HepG2 (cell line): ENCODE measurements around the gene GRAMD1A. TPM values are rescaled to one million over a fixed set of nuclear protein-coding genes. Genes with fewer than 3 reads are reported as not detected.

Source experiments
- ATAD3A ChIP-seq: sonication (generic); formaldehyde crosslinking; IDR thresholded peaks from 2 replicates; pipeline ENCODE4 v1.4.0; 2020; ENCODE audit warnings: missing genetic modification reagents
- MTA3 ChIP-seq: sonication (generic); formaldehyde crosslinking; IDR thresholded peaks from 2 replicates; pipeline ENCODE4 v1.4.0; 2020; ENCODE audit warnings: missing genetic modification reagents
- SNAPC2 ChIP-seq: sonication (generic); formaldehyde crosslinking; IDR thresholded peaks from 2 replicates; pipeline ENCODE4 v1.8.1; 2022; ENCODE audit warnings: mild to moderate bottlenecking, missing genetic modification reagents
- TBX2 ChIP-seq: sonication (generic); formaldehyde crosslinking; IDR thresholded peaks from 2 replicates; pipeline ENCODE4 v1.5.0; 2020; ENCODE audit warnings: missing genetic modification reagents, mild to moderate bottlenecking, borderline replicate concordance
- ZNF335 ChIP-seq: sonication (generic); formaldehyde crosslinking; IDR thresholded peaks from 2 replicates; pipeline ENCODE4 v1.4.0; 2020; ENCODE audit warnings: missing genetic modification reagents
- ZNF432 ChIP-seq: sonication (generic); formaldehyde crosslinking; IDR thresholded peaks from 2 replicates; pipeline ENCODE4 v1.5.0; 2020; ENCODE audit warnings: missing genetic modification reagents, mild to moderate bottlenecking, borderline replicate concordance
- ZNF614 ChIP-seq: IDR thresholded peaks from 2 replicates; pipeline ENCODE4 v1.6.1; 2018; ENCODE audit warnings: missing biosample characterization, missing genetic modification reagents, inconsistent platforms, borderline replicate concordance
- ZNF644 ChIP-seq: IDR thresholded peaks from 2 replicates; pipeline ENCODE4 v1.6.1; 2016; ENCODE audit warnings: low read depth
- ZNF766 ChIP-seq: sonication (generic); formaldehyde crosslinking; IDR thresholded peaks from 2 replicates; pipeline ENCODE4 v1.5.0; 2020; ENCODE audit warnings: missing genetic modification reagents, borderline replicate concordance
- polyA plus RNA-seq, 8 experiments: library from polyadenylated mRNA; depleted of rRNA in 3 of 8; stranded (reverse) in 7 of 8; unstranded in 1 of 8; fragments of >200 nt; fragmentation: Illumina TruSeq in 4 of 8; extraction: Trizol in 4 of 8; gene quantifications; 2 replicates each; pipeline versions ENCODE4 v1.2.1 to v1.2.3, GENCODE V29; 2011 to 2016; ENCODE audit warnings: low read depth in 4 of 8, missing spikeins in 1 of 8, mixed read lengths in 1 of 8; ENCODE audit not compliant: insufficient read depth in 1 of 8
- total RNA-seq, 5 experiments: library from RNA; depleted of rRNA; stranded (reverse); fragments of >200 nt; fragmentation: Illumina TruSeq; extraction: Trizol; gene quantifications; 2 replicates each; pipeline ENCODE4 v1.2.3, GENCODE V29; 2016; ENCODE audit warnings: low read depth in 1 of 5
- TF ChIP-seq, protein P1 (sequence below): IDR thresholded peaks from 2 replicates; pipeline ENCODE4 v1.6.1; 2018; ENCODE audit warnings: missing genetic modification reagents
- TF ChIP-seq, protein P2 (sequence below): sonication (generic); formaldehyde crosslinking; IDR thresholded peaks from 2 replicates; pipeline ENCODE4 v1.4.0; 2020; ENCODE audit warnings: missing genetic modification reagents
- TF ChIP-seq, protein P3 (sequence below): sonication (generic); formaldehyde crosslinking; IDR thresholded peaks from 2 replicates; pipeline ENCODE4 v1.5.1; 2020; ENCODE audit warnings: missing genetic modification reagents, mild to moderate bottlenecking, borderline replicate concordance
- TF ChIP-seq, protein P4 (sequence below): IDR thresholded peaks from 2 replicates; pipeline ENCODE4 v1.6.1; 2016; ENCODE audit warnings: low read depth, borderline replicate concordance
- TF ChIP-seq, protein P5 (sequence below): IDR thresholded peaks from 2 replicates; pipeline ENCODE4 v1.6.1; 2016; ENCODE audit warnings: low read depth
- TF ChIP-seq, protein P6 (sequence below): IDR thresholded peaks from 2 replicates; pipeline ENCODE4 v1.6.1; 2016; ENCODE audit warnings: mild to moderate bottlenecking, missing biosample characterization, missing genetic modification reagents
- TF ChIP-seq, protein P7 (sequence below): sonication (generic); formaldehyde crosslinking; IDR thresholded peaks from 2 replicates; pipeline ENCODE4 v1.9.0; 2021; ENCODE audit warnings: missing genetic modification reagents, mild to moderate bottlenecking, borderline replicate concordance

The GRAMD1A gene
- total and polyA plus RNA-seq, 2 of the 13 experiments (the other 11 are each of a cell fraction or from before 2014, with no cell fraction given), result 14.7 to 181 TPM

DNA sequence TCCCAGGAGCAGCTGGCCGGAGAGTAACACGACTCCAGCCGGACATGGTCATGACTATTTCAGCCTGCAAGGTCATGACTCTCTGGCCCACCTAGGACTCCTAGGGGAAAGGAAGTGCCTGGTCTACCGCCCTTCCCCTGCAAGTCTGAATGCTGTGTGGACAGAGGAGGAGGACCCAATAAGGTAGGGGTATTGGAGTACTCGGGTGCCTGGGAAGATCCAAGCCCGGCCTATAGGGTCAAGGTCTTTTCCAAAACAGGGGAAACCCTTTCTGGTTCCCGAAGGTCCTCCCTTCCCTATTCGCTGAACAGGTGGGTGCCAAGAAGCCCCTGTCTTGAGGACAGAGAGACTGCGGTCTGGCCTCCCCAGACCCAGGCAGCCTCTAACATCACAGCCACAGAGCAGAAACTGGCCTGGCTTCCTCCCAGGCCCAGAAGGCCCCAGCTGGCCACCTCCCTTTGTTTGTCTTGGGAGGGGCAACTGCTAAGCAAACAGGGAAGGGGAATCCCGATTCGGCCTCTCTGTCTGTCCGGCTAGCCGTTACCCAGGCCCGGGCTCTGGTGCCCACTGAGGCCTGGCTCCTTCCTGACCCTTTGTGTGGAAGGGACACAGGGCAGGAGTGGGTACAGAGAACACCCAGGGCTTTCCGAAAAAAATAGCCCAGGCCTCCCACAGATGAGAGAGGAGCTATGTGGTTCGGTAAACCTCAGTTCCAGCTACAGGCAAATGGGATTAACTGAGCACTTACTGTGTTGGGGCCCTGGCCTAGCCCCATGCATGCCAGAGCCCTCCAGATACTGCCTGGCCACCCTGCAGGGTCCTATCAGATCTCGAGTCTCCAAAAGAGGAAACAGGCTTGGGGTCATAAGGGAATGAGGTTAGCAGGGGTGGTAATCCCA is 5.2 kb upstream of the GRAMD1A start (continued):
- no peak for TF ChIP-seq ZNF432
- TF ChIP-seq, protein P1, sequence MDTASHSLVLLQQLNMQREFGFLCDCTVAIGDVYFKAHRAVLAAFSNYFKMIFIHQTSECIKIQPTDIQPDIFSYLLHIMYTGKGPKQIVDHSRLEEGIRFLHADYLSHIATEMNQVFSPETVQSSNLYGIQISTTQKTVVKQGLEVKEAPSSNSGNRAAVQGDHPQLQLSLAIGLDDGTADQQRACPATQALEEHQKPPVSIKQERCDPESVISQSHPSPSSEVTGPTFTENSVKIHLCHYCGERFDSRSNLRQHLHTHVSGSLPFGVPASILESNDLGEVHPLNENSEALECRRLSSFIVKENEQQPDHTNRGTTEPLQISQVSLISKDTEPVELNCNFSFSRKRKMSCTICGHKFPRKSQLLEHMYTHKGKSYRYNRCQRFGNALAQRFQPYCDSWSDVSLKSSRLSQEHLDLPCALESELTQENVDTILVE, result peak; percentile 73; the same call in 1 of the 2 replicates
- TF ChIP-seq TBX2 (CRISPR knock-in tag), result no peak
- peak; percentile 92 for TF ChIP-seq ZNF614 (CRISPR knock-in tag)
- TF ChIP-seq ZNF644, result no peak
- TF ChIP-seq ZNF335 (CRISPR knock-in tag), result peak; percentile 80
- TF ChIP-seq, protein P2, sequence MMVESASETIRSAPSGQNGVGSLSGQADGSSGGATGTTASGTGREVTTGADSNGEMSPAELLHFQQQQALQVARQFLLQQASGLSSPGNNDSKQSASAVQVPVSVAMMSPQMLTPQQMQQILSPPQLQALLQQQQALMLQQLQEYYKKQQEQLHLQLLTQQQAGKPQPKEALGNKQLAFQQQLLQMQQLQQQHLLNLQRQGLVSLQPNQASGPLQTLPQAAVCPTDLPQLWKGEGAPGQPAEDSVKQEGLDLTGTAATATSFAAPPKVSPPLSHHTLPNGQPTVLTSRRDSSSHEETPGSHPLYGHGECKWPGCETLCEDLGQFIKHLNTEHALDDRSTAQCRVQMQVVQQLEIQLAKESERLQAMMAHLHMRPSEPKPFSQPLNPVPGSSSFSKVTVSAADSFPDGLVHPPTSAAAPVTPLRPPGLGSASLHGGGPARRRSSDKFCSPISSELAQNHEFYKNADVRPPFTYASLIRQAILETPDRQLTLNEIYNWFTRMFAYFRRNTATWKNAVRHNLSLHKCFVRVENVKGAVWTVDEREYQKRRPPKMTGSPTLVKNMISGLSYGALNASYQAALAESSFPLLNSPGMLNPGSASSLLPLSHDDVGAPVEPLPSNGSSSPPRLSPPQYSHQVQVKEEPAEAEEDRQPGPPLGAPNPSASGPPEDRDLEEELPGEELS (CRISPR knock-in tag), result peak; percentile 78
- TF ChIP-seq ZNF766 (CRISPR knock-in tag), result 0 out of 2 replicates have a peak, but pooled peaks have one; percentile 25
- TF ChIP-seq, protein P3, sequence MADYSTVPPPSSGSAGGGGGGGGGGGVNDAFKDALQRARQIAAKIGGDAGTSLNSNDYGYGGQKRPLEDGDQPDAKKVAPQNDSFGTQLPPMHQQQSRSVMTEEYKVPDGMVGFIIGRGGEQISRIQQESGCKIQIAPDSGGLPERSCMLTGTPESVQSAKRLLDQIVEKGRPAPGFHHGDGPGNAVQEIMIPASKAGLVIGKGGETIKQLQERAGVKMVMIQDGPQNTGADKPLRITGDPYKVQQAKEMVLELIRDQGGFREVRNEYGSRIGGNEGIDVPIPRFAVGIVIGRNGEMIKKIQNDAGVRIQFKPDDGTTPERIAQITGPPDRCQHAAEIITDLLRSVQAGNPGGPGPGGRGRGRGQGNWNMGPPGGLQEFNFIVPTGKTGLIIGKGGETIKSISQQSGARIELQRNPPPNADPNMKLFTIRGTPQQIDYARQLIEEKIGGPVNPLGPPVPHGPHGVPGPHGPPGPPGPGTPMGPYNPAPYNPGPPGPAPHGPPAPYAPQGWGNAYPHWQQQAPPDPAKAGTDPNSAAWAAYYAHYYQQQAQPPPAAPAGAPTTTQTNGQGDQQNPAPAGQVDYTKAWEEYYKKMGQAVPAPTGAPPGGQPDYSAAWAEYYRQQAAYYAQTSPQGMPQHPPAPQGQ (CRISPR knock-in tag), result no peak
- TF ChIP-seq, protein P4, sequence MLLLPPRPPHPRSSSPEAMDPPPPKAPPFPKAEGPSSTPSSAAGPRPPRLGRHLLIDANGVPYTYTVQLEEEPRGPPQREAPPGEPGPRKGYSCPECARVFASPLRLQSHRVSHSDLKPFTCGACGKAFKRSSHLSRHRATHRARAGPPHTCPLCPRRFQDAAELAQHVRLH (CRISPR knock-in tag), result peak; percentile 62; the same call in 1 of the 2 replicates
- no peak for TF ChIP-seq MTA3
- TF ChIP-seq, protein P5, sequence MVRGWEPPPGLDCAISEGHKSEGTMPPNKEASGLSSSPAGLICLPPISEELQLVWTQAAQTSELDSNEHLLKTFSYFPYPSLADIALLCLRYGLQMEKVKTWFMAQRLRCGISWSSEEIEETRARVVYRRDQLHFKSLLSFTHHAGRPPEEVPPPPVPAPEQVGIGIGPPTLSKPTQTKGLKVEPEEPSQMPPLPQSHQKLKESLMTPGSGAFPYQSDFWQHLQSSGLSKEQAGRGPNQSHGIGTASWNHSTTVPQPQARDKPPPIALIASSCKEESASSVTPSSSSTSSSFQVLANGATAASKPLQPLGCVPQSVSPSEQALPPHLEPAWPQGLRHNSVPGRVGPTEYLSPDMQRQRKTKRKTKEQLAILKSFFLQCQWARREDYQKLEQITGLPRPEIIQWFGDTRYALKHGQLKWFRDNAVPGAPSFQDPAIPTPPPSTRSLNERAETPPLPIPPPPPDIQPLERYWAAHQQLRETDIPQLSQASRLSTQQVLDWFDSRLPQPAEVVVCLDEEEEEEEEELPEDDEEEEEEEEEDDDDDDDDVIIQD, result 0 out of 2 replicates have a peak, but pooled peaks have one; percentile 46
- TF ChIP-seq ATAD3A (CRISPR knock-in tag), result no peak
- no peak; the same call in 1 of the 2 replicates for TF ChIP-seq SNAPC2 (CRISPR knock-in tag)
- TF ChIP-seq, protein P6, sequence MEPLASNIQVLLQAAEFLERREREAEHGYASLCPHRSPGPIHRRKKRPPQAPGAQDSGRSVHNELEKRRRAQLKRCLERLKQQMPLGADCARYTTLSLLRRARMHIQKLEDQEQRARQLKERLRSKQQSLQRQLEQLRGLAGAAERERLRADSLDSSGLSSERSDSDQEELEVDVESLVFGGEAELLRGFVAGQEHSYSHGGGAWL (CRISPR knock-in tag), result 0 out of 2 replicates have a peak, but pooled peaks have one; percentile 69
- TF ChIP-seq, protein P7, sequence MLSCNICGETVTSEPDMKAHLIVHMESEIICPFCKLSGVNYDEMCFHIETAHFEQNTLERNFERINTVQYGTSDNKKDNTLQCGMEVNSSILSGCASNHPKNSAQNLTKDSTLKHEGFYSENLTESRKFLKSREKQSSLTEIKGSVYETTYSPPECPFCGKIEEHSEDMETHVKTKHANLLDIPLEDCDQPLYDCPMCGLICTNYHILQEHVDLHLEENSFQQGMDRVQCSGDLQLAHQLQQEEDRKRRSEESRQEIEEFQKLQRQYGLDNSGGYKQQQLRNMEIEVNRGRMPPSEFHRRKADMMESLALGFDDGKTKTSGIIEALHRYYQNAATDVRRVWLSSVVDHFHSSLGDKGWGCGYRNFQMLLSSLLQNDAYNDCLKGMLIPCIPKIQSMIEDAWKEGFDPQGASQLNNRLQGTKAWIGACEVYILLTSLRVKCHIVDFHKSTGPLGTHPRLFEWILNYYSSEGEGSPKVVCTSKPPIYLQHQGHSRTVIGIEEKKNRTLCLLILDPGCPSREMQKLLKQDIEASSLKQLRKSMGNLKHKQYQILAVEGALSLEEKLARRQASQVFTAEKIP (CRISPR knock-in tag), result no peak
